ENCODE data around the gene ZSCAN22. TPM values are rescaled to one million over a fixed set of nuclear protein-coding genes. Genes with fewer than 3 reads are reported as not detected.

The ZSCAN22 gene
- total and polyA plus RNA-seq, 2 of the 13 experiments (the other 11 are each of a cell fraction or from before 2014, with no cell fraction given) = 2.5 to 3.5 TPM

GRCh38 chr19:58382997-58383603 lies 56.3 kb downstream of the ZSCAN22 start:
- no peak overlapping the region for H3K27ac ChIP-seq (ENCODE audit: extremely low read length, insufficient read depth, low read length)
- H2AFZ ChIP-seq (ENCODE audit: low read length) = no peak overlapping the region
- peaks cover 37% of the 10 kb centered on the region for H3K4me1 ChIP-seq (ENCODE audit: insufficient read depth, low read length)
- intact Hi-C loops (cut with micrococcal nuclease; ENCODE audit: unreplicated experiment) = no loop called here
- no peak overlapping the region for H3K4me2 ChIP-seq (ENCODE audit: low read depth, low read length)
- in situ Hi-C loops (cut with HindIII; ENCODE audit: extremely low pct_ligation_motif_present, low pct_unique_long_range_greater_than_20kb) = no loop called here
- ATAC-seq (no peak), FAIRE-seq (no peak), DNase-seq (ENCODE audit: low spot score) (no peak)
- no peaks in the 10 kb centered on the region for H3K9me3 ChIP-seq (ENCODE audit: low read length)
- no TSS peak for BruUV-seq (replicated peaks)
- H3K79me2 ChIP-seq (ENCODE audit: insufficient read depth, low read length) = peaks cover 18% of the 10 kb centered on the region
- POLR2A ChIA-PET = no interaction called here
- WGBS (ENCODE audit: low lambda C conversion rate) = 100% methylated on average over 2 of the region's 6 CpGs
- peaks cover 0 to 4% of the 10 kb centered on the region in 2 experiments; a peak in 2 of 5 replicates for H3K36me3 ChIP-seq (replicated peaks in 1 of 2; ENCODE audit: control insufficient read depth in 1 of 2, insufficient read depth in 2 of 2, low read length in 2 of 2)
- H3K4me3 ChIP-seq (replicated peaks in 1 of 3; ENCODE audit: insufficient read depth in 1 of 3, low read depth in 2 of 3, low read length in 3 of 3) = no peak overlapping the region
- H3K9ac ChIP-seq (ENCODE audit: insufficient read depth, low read depth, low read length) = no peak overlapping the region
- peaks cover 10% of the 10 kb centered on the region for H4K20me1 ChIP-seq (ENCODE audit: insufficient read depth, low read length)
- CTCF ChIA-PET (ENCODE audit: low intra/inter-chr PET ratio, low total read pairs) = no interaction called here
- no peaks in the 10 kb centered on the region; a peak in 1 of 5 replicates for H3K27me3 ChIP-seq (ENCODE audit: control insufficient read depth in 1 of 2, insufficient read depth in 2 of 2, low read length in 2 of 2)
- TF ChIP-seq NFYB (CRISPR knock-in tag; IDR thresholded peaks at IDR 0.05) = no peak
- TF ChIP-seq RBM22 (optimal IDR thresholded peaks at IDR 0.05; ENCODE audit: low read length) = peak; percentile 42

- no peak for FAIRE-seq
- peak overlapping the region; percentile 97 for H3K9ac ChIP-seq (ENCODE audit: insufficient read depth, low read depth, low read length)
- TF ChIP-seq ZNF333 (CRISPR knock-in tag; IDR thresholded peaks at IDR 0.05; ENCODE audit: borderline replicate concordance) (no peak), ZZZ3 (CRISPR knock-in tag; IDR thresholded peaks at IDR 0.05; ENCODE audit: borderline replicate concordance) (no peak), NONO (IDR thresholded peaks at IDR 0.05) (no peak), NONO (CRISPR knock-in tag; conservative IDR thresholded peaks at IDR 0.05) (0 out of 2 replicates have a peak, but pooled peaks have one; percentile 29), ZBTB2 (CRISPR knock-in tag; IDR thresholded peaks at IDR 0.05; ENCODE audit: low read depth) (0 out of 2 replicates have a peak, but pooled peaks have one; percentile 7), ZFP41 (CRISPR knock-in tag; IDR thresholded peaks at IDR 0.05; ENCODE audit: borderline replicate concordance) (0 out of 2 replicates have a peak, but pooled peaks have one; percentile 17), ZBTB37 (CRISPR knock-in tag; IDR thresholded peaks at IDR 0.05) (0 out of 2 replicates have a peak, but pooled peaks have one; percentile 23)
Measured at GRCh38 chr19:58385313-58385890, 58.6 kb downstream of the ZSCAN22 start.

More at GRCh38 chr19:58385313-58385890, 58.6 kb downstream of the ZSCAN22 start:
- WGBS (ENCODE audit: low lambda C conversion rate) = 51% methylated on average over 4 of the region's 9 CpGs
- H2AFZ ChIP-seq (ENCODE audit: low read length) = no peak overlapping the region
- peak overlapping the region; percentile 99 for H3K4me2 ChIP-seq (ENCODE audit: low read depth, low read length)
- peaks cover 23% of the 10 kb centered on the region for H4K20me1 ChIP-seq (ENCODE audit: insufficient read depth, low read length)
- intact Hi-C loops (cut with micrococcal nuclease; ENCODE audit: unreplicated experiment) = loop anchor here (5.0 kb wide), 1 partner anchor 203 kb away; the partner anchor contains the start of gene ZNF274
- H3K9me3 ChIP-seq (ENCODE audit: low read length) = no peaks in the 10 kb centered on the region
- ATAC-seq (no peak), DNase-seq (ENCODE audit: low spot score) (no peak)
- no TSS peak for BruUV-seq (replicated peaks)
- ChIA-PET POLR2A (interaction anchor here (1.0 to 4.6 kb wide), 4 partner anchors 12 to 59 kb away, joined by 3 to 19 read pairs (median 6); partner anchors contain the start of genes ZNF497, ZNF584 and ZSCAN22), CTCF (ENCODE audit: low intra/inter-chr PET ratio, low total read pairs) (no interaction called here)
- peak overlapping the region; percentile 76 to 98 (median 92); a peak in 5 of 6 replicates for H3K4me3 ChIP-seq (replicated peaks in 1 of 3; ENCODE audit: insufficient read depth in 1 of 3, low read depth in 2 of 3, low read length in 3 of 3)
- H3K27ac ChIP-seq (ENCODE audit: extremely low read length, insufficient read depth, low read length) = peak overlapping the region; percentile 99
- in situ Hi-C loops (cut with HindIII; ENCODE audit: extremely low pct_ligation_motif_present, low pct_unique_long_range_greater_than_20kb) = no loop called here
- peaks cover 0 to 15% of the 10 kb centered on the region in 2 experiments; a peak in 3 of 5 replicates for H3K36me3 ChIP-seq (replicated peaks in 1 of 2; ENCODE audit: control insufficient read depth in 1 of 2, insufficient read depth in 2 of 2, low read length in 2 of 2)
- H3K4me1 ChIP-seq (ENCODE audit: insufficient read depth, low read length) = peaks cover 46% of the 10 kb centered on the region
- H3K79me2 ChIP-seq (ENCODE audit: insufficient read depth, low read length) = peaks cover 35% of the 10 kb centered on the region
- no peaks in the 10 kb centered on the region; a peak in 1 of 5 replicates for H3K27me3 ChIP-seq (ENCODE audit: control insufficient read depth in 1 of 2, insufficient read depth in 2 of 2, low read length in 2 of 2)
